GM04503 (cell line): ENCODE measurements around the gene EIF5AL1.
"Not testable (repeated sequence)": the region's sequence is repeated elsewhere in the genome, so short reads cannot be mapped to it uniquely, and the experiment has no call there.

Source experiments
- DNase-seq: peaks from one replicate; pipeline ENCODE4 v3.0.0-alpha.2; 2012; ENCODE audit warnings: low read depth

Gene EIF5AL1

GRCh38 chr10:79555354-79556309 lies 43.3 kb downstream of the EIF5AL1 start:
- no peak for DNase-seq

- not testable (repeated sequence) for DNase-seq
Observed at GRCh38 chr10:79556961-79557360, 44.6 kb downstream of the EIF5AL1 start.

GRCh38 chr10:79559726-79560125 lies 47.4 kb downstream of the EIF5AL1 start:
- no peak for DNase-seq

- no peak for DNase-seq
Observed at GRCh38 chr10:79560160-79560709, 47.9 kb downstream of the EIF5AL1 start, which contains the start of gene SFTPA2. SFTPA2 (minus strand) TSS chr10:79560407; CDS start chr10:79559483, 924 bp downstream.

- DNase-seq, result no peak
Observed at GRCh38 chr10:79561257-79561656, 48.9 kb downstream of the EIF5AL1 start.

- no peak for DNase-seq
Observed at GRCh38 chr10:79562135-79562756, 49.9 kb downstream of the EIF5AL1 start.

GRCh38 chr10:79563426-79563825 lies 51.1 kb downstream of the EIF5AL1 start:
- DNase-seq, result no peak
